GM20431 (cell line): ENCODE data around the gene SEMA3E.

ENCODE experiments used
- in situ Hi-C: fragments of 300-500 bp; cut with MseI, MboI; formaldehyde crosslinking; loops from one replicate; pipeline ENCODE4 v1.15.0; 2020; ENCODE audit warnings: low sequenced_read_pairs; ENCODE audit not compliant: unreplicated experiment

The SEMA3E gene

DNA sequence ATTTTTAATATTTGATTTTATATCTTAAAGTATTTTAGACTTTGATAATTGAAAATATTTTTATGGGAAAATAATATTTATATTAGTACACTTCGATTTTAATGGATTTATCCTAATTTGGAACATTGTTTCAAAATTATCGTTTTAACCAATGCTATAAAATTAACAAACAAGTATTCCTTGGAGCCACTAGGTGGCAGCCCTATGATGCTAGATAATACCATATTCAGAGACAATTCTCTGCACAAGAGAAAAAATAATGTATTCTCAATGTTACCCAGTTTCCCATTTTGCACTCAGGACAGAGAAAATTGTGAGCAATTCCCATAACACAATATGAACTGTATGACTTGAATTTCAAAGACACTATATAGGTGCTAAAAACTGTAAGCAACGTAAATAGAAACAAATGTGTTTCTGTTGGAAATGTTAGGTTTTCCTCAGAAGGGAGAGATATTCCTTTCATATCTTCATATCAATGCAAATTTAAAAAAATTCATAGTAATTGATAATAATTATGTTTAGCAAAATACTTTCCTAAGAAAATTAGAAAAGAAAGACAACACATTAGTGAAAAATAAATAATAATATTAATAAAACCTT, 237.8 kb downstream of the SEMA3E start:
- in situ Hi-C loops = no loop called here

DNA sequence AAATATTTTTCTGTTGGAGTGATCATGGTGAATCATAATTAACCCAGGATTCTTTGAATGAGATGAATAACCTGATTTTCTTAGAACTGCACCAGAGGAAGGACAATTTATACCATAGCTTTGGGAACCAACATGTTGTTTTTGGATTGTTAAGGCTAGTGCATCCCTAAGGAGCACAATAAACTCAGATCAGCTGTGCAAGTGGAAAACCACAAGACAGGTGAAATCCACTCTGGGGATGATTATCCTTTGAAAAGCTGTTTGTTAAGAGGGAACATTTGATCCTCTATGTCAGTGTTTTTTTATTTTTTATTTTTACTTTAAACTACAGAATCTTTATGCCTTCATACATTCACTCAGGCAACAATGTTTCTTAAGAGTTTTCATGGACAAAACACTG, 254.2 kb downstream of the SEMA3E start:
- in situ Hi-C loops = no loop called here

- in situ Hi-C loops = no loop called here
Observed at GRCh38 chr7:83388436-83388835, 260.5 kb downstream of the SEMA3E start.

GRCh38 chr7:83366629-83367028, 282.3 kb downstream of the SEMA3E start:
- in situ Hi-C loops = no loop called here

- in situ Hi-C loops = no loop called here
Observed at GRCh38 chr7:83365746-83366145, 283.2 kb downstream of the SEMA3E start.

GRCh38 chr7:83362871-83363550, 285.9 kb downstream of the SEMA3E start:
- in situ Hi-C loops = no loop called here

GRCh38 chr7:83359108-83359507, 289.8 kb downstream of the SEMA3E start:
- in situ Hi-C loops = no loop called here

- in situ Hi-C loops = no loop called here
Observed at GRCh38 chr7:83355143-83355542, 293.8 kb downstream of the SEMA3E start.

DNA sequence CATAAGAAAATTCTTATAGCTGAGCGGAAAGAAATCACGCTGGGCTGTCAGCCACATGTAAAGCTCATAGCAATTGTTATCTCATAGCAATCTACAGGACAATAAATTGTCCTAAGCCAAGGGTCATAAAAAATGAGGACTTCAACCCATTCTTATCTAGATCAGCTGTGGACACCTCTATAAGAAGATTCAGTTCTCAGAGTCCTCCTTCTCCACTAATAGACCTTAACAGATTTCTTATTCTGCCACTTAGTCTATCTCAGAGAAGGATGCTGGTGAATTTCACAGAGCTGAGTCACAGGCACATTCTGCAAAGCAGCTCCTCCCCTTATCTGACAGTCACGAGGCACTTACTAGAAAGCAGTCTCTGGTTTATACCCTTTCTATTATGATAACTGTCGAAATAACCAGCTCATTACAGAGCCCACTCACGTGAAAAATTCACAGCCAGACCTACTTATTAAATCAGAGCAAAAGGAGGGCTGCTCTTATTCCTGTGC, 300.9 kb downstream of the SEMA3E start:
- in situ Hi-C loops = no loop called here

DNA sequence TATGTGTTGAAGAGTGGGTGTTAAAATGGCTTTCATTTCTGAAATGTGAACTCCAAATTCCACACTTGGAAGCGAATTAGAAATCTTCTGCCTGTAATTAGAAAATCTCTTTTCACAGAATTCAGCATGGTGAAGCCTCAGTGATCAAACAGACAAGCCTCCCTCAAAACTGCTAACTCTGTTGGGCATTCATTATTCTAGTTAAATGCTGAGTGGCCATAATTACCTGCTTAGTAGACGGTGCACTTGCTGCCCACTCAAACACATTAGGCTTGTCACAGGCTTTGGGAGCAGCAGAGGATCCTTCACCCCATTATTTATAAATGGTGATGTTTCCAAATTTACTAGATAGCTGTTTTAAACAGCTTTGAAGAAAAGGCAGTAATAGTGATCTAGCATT, 309.0 kb downstream of the SEMA3E start:
- in situ Hi-C loops = no loop called here

GRCh38 chr7:83338277-83338950, 310.5 kb downstream of the SEMA3E start:
- in situ Hi-C loops = no loop called here

DNA sequence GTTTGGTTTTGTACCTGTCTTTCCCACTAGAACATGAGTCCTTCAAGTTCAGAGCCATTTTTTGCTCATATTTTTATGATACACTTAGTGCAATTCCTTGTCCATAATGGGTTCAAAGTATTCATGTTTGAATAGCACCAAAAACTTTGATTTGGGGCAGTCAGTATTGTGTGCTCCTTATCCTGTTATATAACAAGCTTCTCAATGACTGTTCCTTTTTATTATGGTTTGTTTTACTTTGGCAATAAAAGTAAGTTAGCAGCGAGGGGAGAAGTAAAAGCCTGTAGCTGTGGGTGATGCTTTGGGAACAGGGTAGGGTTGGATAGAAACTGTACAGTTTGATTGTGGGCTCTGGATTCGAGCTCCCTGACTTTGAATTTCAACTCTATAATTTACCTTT, 311.9 kb downstream of the SEMA3E start:
- in situ Hi-C loops = no loop called here

- in situ Hi-C loops = no loop called here
Observed at GRCh38 chr7:83326223-83326622, 322.7 kb downstream of the SEMA3E start.

DNA sequence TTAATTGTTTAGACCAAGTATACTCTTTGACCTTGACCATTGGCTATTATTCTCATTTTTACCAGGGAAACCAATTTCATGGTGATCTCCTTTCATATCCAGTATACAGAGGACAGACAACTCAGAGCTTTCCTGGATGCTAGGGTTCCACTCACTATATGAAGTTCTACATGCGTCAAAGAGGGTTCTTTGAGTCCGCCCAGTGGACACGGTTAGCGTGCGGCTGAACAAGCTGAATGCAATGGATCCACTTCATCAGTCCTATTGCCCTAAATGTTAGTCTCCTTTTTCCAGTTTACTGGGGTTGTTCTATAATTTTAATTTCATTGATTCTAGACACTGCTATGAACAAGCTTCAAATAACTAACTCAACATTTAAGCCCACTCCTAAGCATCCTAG, 323.9 kb downstream of the SEMA3E start:
- in situ Hi-C loops = no loop called here

GRCh38 chr7:83324596-83324995, 324.3 kb downstream of the SEMA3E start:
- in situ Hi-C loops = no loop called here

DNA sequence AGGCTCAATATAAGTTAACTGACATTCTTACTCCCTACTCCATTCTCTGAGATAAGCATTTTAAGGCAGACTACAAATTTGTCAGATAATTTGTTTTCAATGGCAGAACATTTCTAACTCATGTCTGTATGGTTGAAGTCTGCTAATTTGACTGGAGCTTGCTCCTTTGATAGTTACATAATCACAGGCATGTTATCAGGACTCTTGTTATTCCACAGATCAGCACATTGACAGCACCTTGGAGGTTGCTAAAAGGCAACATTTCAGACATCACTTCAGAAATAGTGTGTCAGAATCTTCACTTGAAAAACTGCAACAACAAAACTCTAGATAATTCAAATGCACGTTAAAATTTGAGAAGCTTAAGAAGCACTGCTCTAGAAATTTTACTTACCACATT, 327.9 kb downstream of the SEMA3E start:
- in situ Hi-C loops = no loop called here

GRCh38 chr7:83313931-83314330, 335.0 kb downstream of the SEMA3E start:
- in situ Hi-C loops = no loop called here
